Chondrocyte (in vitro differentiated cells): Measurements from ENCODE around the gene ITGB4. TPM values are rescaled to one million over a fixed set of nuclear protein-coding genes. Genes with fewer than 3 reads are reported as not detected.
A peak's percentile ranks its signal among the peaks of the same experiment; 100 is the strongest.

Experiments used
- DNase-seq: peaks from one replicate; pipeline ENCODE4 v3.0.0; 2021; ENCODE audit warnings: mixed read lengths, low spot score
- H3K27ac Mint-ChIP-seq: one replicate; pipeline ENCODE4 v1.8.0; 2021; ENCODE audit warnings: mild to moderate bottlenecking, moderate library complexity, mixed read lengths; ENCODE audit not compliant: unreplicated experiment
- H3K27me3 Mint-ChIP-seq: 2 replicates; pipeline ENCODE4 v1.8.0; 2021; ENCODE audit warnings: low read depth, mixed read lengths
- H3K36me3 Mint-ChIP-seq: 2 replicates; pipeline ENCODE4 v1.8.0; 2021; ENCODE audit warnings: low read depth, mixed read lengths
- H3K4me1 Mint-ChIP-seq: 2 replicates; pipeline ENCODE4 v1.8.0; 2021; ENCODE audit warnings: low read depth, mild to moderate bottlenecking, mixed read lengths
- H3K4me3 Mint-ChIP-seq: one replicate; pipeline ENCODE4 v1.8.0; 2021; ENCODE audit warnings: mild to moderate bottlenecking, moderate library complexity, mixed read lengths; ENCODE audit not compliant: unreplicated experiment
- H3K9me3 Mint-ChIP-seq: 2 replicates; pipeline ENCODE4 v1.8.0; 2021; ENCODE audit warnings: low read depth, mixed read lengths
- CTCF ChIP-seq: fragments of 200-600 bp; sonication (generic); IDR thresholded peaks from 2 replicates; pipeline ENCODE4 v1.5.0; 2021; ENCODE audit warnings: antibody characterized with exemption, mild to moderate bottlenecking, moderate library complexity
- total RNA-seq: library from RNA; stranded (reverse); gene quantifications from 3 replicates; pipeline ENCODE4 v1.2.1, GENCODE V29; 2021

ITGB4 gene
- total RNA-seq, 1 donor from 2014 or later = 5.6 TPM

GRCh38 chr17:75680431-75680830 lies 40.8 kb upstream of the ITGB4 start:
- peaks cover 61% of the 10 kb centered on the region for H3K4me1 Mint-ChIP-seq
- H3K9me3 Mint-ChIP-seq = no peaks in the 10 kb centered on the region
- peak; percentile 46 for DNase-seq
- TF ChIP-seq CTCF = no peak
- no peak overlapping the region for H3K4me3 Mint-ChIP-seq
- H3K36me3 Mint-ChIP-seq = peaks cover 3% of the 10 kb centered on the region
- peak overlapping the region; percentile 59 for H3K27ac Mint-ChIP-seq
- H3K27me3 Mint-ChIP-seq = no peaks in the 10 kb centered on the region

DNA sequence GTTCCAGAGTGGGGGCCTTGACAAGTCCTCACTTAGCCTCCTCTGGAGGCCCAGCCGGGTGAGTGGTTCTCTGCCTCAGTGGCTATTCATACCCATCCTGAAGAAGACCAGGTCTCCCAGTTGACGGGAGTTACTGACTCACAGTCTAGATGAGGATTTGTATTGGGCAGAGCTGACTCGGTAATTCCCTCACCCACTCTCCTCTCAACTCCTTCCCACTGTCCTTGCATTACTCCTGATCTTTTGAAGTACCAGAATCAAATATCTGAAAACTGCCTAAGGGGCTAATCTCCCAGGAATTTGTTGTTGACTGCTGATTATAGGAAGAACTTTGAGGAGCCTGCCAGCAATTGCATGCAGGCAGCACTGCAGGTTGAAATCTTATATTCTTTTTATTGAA lies 40.0 kb upstream of the ITGB4 start:
- DNase-seq = peak; percentile 40
- Mint-ChIP-seq H3K36me3 (peaks cover 3% of the 10 kb centered on the region), H3K27ac (peak overlapping the region; percentile 66), H3K4me1 (peaks cover 70% of the 10 kb centered on the region), H3K9me3 (no peaks in the 10 kb centered on the region), H3K4me3 (no peak overlapping the region), H3K27me3 (no peaks in the 10 kb centered on the region)
- no peak for TF ChIP-seq CTCF

DNA sequence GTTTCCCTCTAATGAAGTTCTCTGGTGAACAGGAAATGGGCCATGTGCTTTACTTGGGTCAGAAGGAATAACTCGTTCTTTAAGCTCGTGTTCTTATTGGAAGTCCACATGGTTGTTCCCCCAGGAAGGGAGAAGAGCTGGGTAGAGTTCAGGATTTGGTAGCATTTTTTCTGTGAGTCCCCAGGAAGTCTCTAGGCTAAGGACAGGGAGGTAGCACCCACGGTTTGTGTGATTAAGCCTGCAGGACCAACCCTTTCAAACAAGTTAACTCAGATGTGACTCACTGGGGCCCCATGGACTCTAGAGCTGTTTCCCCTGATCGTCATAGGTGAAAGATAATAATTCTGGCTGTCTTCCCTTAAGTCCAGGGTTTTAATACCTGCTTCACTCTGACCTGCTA lies 37.7 kb upstream of the ITGB4 start:
- Mint-ChIP-seq H3K9me3 (no peaks in the 10 kb centered on the region), H3K4me1 (peaks cover 80% of the 10 kb centered on the region), H3K36me3 (no peaks in the 10 kb centered on the region), H3K27me3 (no peaks in the 10 kb centered on the region), H3K4me3 (no peak overlapping the region), H3K27ac (peak overlapping the region; percentile 13)
- TF ChIP-seq CTCF = no peak
- peak; percentile 2 for DNase-seq

GRCh38 chr17:75684249-75684648 lies 37.0 kb upstream of the ITGB4 start:
- Mint-ChIP-seq H3K4me3 (no peak overlapping the region), H3K36me3 (peaks cover 1% of the 10 kb centered on the region), H3K27ac (peak overlapping the region; percentile 67), H3K4me1 (peaks cover 80% of the 10 kb centered on the region), H3K9me3 (no peaks in the 10 kb centered on the region), H3K27me3 (no peaks in the 10 kb centered on the region)
- no peak for TF ChIP-seq CTCF
- no peak for DNase-seq

- Mint-ChIP-seq H3K27ac (peak overlapping the region; percentile 67), H3K9me3 (no peaks in the 10 kb centered on the region), H3K27me3 (no peaks in the 10 kb centered on the region), H3K36me3 (peaks cover 1% of the 10 kb centered on the region), H3K4me3 (no peak overlapping the region), H3K4me1 (peaks cover 79% of the 10 kb centered on the region)
- peak; percentile 81 for DNase-seq
- TF ChIP-seq CTCF = no peak
Measured at GRCh38 chr17:75684924-75685323, 36.3 kb upstream of the ITGB4 start.
